ENCODE results near the gene GPR157. TPM values are rescaled to one million over a fixed set of nuclear protein-coding genes. Genes with fewer than 3 reads are reported as not detected.
"Not testable (repeated sequence)": the region's sequence is repeated elsewhere in the genome, so short reads cannot be mapped to it uniquely, and the experiment has no call there.

Gene GPR157
- total RNA-seq, 1 donor from 2014 or later = 19.4 TPM

- intact Hi-C loops (cut with DNase I) = no loop called here
- Histone ChIP-seq H3K27ac (no peak overlapping the region), H3K27me3 (no peaks in the 10 kb centered on the region), H3K9me3 (no peaks in the 10 kb centered on the region), H3K36me3 (peaks cover 0 to under 1% of the 10 kb centered on the region in 2 donors), H3K4me3 (no peak overlapping the region), H3K4me1 (no peaks in the 10 kb centered on the region)
- TF ChIP-seq POLR2AphosphoS5 (IDR thresholded peaks at IDR 0.05; ENCODE audit: insufficient read depth in 1 of 2, low read depth in 1 of 2) (no peak), POLR2A (IDR thresholded peaks at IDR 0.05) (no peak), CTCF (IDR thresholded peaks at IDR 0.05) (no peak)
- DNase-seq (ENCODE audit: extremely low spot score in 2 of 2) = no peak
These were observed 30.8 kb downstream of the GPR157 start for GRCh38 chr1:9097947-9098705.

- DNase-seq (ENCODE audit: extremely low spot score in 2 of 2) = no peak
- no peak for TF ChIP-seq POLR2A (IDR thresholded peaks at IDR 0.05)
- Histone ChIP-seq H3K4me3 (no peak overlapping the region), H3K9me3 (no peaks in the 10 kb centered on the region), H3K36me3 (no peaks in the 10 kb centered on the region), H3K4me1 (no peaks in the 10 kb centered on the region), H3K27ac (no peak overlapping the region), H3K27me3 (no peaks in the 10 kb centered on the region)
- intact Hi-C loops (cut with DNase I) = no loop called here
These were observed 33.1 kb downstream of the GPR157 start for GRCh38 chr1:9095818-9096217.

- H3K9me3 ChIP-seq; H3K27ac ChIP-seq; DNase-seq (ENCODE audit: extremely low spot score in 2 of 2); H3K27me3 ChIP-seq; H3K4me1 ChIP-seq; H3K36me3 ChIP-seq; intact Hi-C loops (cut with DNase I); H3K4me3 ChIP-seq: not testable (repeated sequence)
These were observed 34.8 kb downstream of the GPR157 start for GRCh38 chr1:9093996-9094595.

- Histone ChIP-seq H3K36me3 (no peaks in the 10 kb centered on the region), H3K9me3 (no peaks in the 10 kb centered on the region), H3K27ac (no peak overlapping the region), H3K4me3 (no peak overlapping the region), H3K4me1 (no peaks in the 10 kb centered on the region), H3K27me3 (no peaks in the 10 kb centered on the region)
- intact Hi-C loops (cut with DNase I) = no loop called here
- no peak for DNase-seq (ENCODE audit: extremely low spot score in 2 of 2)
- TF ChIP-seq POLR2AphosphoS5 (IDR thresholded peaks at IDR 0.05; ENCODE audit: insufficient read depth in 1 of 2, low read depth in 1 of 2) (no peak), CTCF (IDR thresholded peaks at IDR 0.05) (no peak), POLR2A (IDR thresholded peaks at IDR 0.05) (no peak)
These were observed 35.3 kb downstream of the GPR157 start for GRCh38 chr1:9093581-9093980.

GRCh38 chr1:9093091-9093490 is 35.8 kb downstream of the GPR157 start:
- no peak overlapping the region for H3K27ac ChIP-seq
- no peaks in the 10 kb centered on the region for H3K4me1 ChIP-seq
- H3K27me3 ChIP-seq = no peaks in the 10 kb centered on the region
- intact Hi-C loops (cut with DNase I) = no loop called here
- no peak overlapping the region for H3K4me3 ChIP-seq
- H3K9me3 ChIP-seq = no peaks in the 10 kb centered on the region
- H3K36me3 ChIP-seq = no peaks in the 10 kb centered on the region
- DNase-seq (ENCODE audit: extremely low spot score in 2 of 2) = no peak
- TF ChIP-seq CTCF (IDR thresholded peaks at IDR 0.05) (no peak), POLR2AphosphoS5 (IDR thresholded peaks at IDR 0.05; ENCODE audit: insufficient read depth in 1 of 2, low read depth in 1 of 2) (no peak), POLR2A (IDR thresholded peaks at IDR 0.05) (no peak)

- intact Hi-C loops (cut with DNase I) = no loop called here
- peaks cover 25% of the 10 kb centered on the region for H3K4me1 ChIP-seq
- no peaks in the 10 kb centered on the region for H3K36me3 ChIP-seq
- H3K9me3 ChIP-seq = no peaks in the 10 kb centered on the region
- no peak for DNase-seq (ENCODE audit: extremely low spot score in 2 of 2)
- no peak for TF ChIP-seq CTCF (IDR thresholded peaks at IDR 0.05)
- no peak for TF ChIP-seq POLR2AphosphoS5 (IDR thresholded peaks at IDR 0.05; ENCODE audit: insufficient read depth in 1 of 2, low read depth in 1 of 2)
- H3K4me3 ChIP-seq = no peak overlapping the region
- H3K27me3 ChIP-seq = no peaks in the 10 kb centered on the region
- H3K27ac ChIP-seq = no peak overlapping the region
These were observed 40.1 kb downstream of the GPR157 start for GRCh38 chr1:9088807-9089206.

Measured in vagina (tissue), 2 donors.